NCI-H1694 (cell line): ENCODE measurements around the gene ATP2C2.
"Not testable (repeated sequence)": the region's sequence is repeated elsewhere in the genome, so short reads cannot be mapped to it uniquely, and the experiment has no call there.

ENCODE experiments used
- DNase-seq: peaks from one replicate; lab custom pipeline; 2025; lab: John Stamatoyannopoulos, UW

The ATP2C2 gene

GRCh38 chr16:84366208-84366607, 2.1 kb upstream of the ATP2C2 start:
- DNase-seq = no peak

DNA sequence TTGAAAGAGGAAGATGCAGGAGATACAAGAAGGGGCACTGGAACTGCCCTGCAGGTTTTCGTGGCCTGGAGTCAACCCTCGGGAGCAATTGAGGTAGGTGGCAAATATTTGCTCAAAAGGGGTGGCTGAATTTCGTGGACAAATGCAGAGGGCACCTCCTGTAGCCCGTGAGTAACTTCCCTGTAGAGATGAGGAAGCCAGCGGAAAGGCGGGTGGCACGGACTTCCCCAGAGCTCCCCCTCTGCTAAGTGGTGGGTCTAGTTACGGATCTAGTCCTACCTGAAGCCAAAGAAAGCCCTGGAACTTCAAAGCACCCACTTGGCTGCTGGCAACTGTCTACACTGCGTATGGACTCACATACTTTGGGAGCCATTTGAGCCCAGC, 1.0 kb upstream of the ATP2C2 start:
- no peak for DNase-seq

DNA sequence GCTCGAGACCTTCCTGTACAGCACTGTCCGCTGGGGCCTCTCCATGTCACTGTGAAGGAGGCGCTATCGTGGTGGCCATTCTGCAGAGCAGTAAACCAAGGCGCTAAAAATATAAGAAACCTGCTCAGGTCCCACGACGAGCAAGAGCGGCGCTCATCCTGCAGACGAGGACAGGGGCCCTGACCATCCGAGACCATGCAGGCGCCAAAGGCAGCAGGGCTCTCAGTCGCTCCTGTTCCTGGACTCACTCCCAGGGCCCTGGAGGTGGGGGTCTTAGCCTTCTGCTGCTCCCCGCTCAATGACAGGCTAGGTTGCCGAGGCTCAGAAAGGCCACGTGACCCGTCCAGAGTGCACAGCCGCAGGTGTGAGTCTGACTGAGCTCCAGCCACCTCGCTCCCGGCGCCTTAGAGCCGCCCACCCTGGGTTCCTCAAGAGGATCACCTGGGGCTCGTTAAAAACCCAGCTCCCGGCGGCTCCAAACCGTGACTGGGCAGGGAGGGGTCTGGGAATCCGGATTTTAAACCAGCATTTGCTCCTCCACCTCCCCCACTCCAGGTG, 509 bp upstream of the ATP2C2 start:
- no peak for DNase-seq

GRCh38 chr16:84369105-84369504, 767 bp downstream of the ATP2C2 start:
- no peak for DNase-seq

- no peak for DNase-seq
These were observed 1.7 kb downstream of the ATP2C2 start for GRCh38 chr16:84369938-84370627.

DNA sequence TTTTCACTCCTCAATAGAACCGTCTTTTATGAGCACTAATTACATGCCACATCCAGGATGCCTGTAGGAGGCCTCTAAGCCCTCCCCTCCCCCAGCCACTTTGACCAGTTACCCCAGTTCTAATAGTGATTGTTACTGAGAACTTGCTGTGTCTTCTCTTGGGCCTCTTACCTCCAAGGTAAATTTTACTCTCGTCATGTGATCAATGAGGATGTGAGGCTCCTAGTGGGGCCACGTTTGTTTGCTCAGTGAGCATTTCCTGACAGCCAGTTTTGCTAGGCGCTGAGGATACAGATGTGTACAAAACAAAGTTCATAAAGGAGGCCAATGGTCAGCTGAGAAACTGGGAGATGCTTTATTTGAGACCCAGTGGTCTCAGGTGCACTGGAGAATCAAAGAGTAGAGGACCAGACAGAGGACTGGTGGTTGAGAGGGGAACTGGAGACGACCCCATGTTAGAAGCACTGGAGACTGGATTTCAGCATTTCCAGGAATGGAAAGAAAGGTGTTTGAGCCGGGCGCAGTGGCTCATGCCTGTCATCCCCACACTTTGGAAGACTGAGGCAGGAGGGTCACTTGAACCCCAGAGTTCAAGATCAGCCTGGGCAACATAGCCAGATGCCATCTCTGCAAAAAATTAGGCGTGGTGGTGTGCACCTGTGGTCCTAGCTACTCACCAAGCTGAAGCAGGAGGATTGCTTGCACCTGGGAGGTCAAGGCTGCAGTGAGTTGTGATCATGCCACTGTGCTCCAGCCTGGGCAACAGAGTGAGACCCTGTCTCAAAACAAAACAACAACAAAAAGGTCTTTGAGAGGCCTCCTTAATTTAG, 2.6 kb downstream of the ATP2C2 start:
- no peak for DNase-seq

DNA sequence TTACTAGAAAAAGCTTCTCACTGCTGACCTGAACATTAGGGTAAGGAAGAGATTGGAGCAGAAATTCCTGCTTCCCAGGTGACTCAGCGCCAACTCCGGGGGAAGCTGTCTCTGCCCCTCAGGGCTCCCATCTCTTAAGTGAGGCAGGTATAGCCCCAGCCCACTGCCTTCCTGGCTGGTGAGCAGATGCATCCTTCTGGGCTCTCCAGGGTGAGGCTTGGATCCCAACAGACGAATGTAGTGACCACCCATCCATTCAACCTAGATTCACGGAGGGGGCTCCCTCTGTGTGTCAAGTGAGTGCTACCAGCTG, 3.2 kb downstream of the ATP2C2 start:
- no peak for DNase-seq

DNA sequence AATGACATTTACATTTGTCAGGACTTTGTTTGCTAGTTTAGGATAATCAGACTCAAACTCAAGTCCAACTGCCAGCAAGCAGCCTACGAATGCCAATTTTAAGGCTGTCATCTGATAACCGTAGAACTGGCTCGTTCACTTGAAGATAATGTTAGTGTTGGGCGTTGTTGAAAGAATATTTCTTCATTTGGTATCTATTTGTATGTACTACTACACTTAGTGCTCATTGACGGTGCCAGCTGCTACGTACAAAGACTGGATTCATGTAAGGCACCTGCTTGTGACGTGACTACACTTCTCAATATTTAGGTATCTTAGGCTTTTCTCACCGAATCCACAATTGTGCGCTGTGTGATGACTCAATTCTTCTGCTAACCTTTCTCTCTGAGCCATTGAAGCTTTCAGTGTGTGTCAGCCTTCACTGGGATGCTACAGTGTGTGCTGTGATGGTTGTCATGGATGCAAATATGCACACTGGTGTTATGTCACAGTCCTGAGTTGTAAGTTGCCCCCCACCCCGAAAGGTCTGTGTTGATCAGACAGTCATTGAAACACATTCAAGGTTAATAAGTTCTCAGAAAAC, 5.7 kb downstream of the ATP2C2 start:
- DNase-seq = no peak

- DNase-seq = no peak
These were observed 9.8 kb downstream of the ATP2C2 start for GRCh38 chr16:84378099-84378498.

- no peak for DNase-seq
These were observed 10.2 kb downstream of the ATP2C2 start for GRCh38 chr16:84378567-84378966.

GRCh38 chr16:84379008-84379708, 10.8 kb downstream of the ATP2C2 start:
- DNase-seq = no peak

DNA sequence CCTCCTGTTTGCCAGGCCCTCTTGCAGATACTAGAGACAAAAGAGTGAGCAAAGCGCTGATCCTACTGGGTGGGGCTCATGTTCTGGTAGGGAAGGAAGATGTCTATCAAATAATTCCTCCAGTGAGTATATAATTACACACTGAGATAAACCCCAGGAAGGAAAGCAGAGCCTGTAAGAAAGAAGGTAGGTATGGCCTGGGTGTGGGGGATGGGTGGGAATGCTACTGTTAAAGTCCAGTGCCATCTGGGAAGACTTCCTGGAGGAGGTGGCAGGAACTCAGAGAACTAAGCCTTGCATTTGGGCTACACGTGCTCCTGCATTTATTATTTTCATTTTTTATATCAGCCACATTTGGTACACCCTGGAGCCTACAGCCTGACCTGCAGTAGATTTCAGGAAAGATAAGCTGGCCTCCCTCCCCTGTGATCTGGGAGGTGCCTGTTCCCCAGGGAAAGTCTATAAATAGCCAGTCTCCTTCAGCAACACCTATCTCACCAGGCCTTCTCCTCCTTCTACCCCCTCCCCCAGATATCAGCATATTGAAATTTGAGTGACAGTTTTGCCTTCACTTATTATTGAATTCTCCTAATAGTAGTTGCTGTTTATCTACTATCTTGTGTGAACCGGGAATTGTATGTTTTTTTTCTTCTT, 11.5 kb downstream of the ATP2C2 start:
- DNase-seq = no peak

DNA sequence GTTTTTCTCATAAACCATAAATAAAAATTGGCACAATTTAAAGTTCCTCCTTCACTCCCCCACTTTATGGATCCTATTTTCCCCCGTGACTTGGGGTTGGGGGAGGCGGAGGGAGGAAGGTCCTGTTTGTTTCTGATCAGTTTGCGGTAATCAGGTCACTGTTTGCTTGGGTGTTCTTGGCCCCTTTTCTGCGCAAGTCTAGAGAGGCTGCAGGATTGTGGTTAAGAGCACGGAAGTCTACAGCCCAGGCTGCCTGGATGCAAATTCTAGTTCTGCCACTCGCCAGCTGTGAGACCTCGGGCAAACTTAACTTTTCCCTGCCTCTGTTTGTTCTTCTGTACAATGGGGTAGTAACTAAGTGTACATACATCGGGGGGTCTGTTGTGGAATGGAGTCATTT, 12.1 kb downstream of the ATP2C2 start:
- no peak for DNase-seq

GRCh38 chr16:84382396-84382795, 14.1 kb downstream of the ATP2C2 start:
- DNase-seq = no peak

- DNase-seq = no peak
These were observed 14.8 kb downstream of the ATP2C2 start for GRCh38 chr16:84383106-84383505.

DNA sequence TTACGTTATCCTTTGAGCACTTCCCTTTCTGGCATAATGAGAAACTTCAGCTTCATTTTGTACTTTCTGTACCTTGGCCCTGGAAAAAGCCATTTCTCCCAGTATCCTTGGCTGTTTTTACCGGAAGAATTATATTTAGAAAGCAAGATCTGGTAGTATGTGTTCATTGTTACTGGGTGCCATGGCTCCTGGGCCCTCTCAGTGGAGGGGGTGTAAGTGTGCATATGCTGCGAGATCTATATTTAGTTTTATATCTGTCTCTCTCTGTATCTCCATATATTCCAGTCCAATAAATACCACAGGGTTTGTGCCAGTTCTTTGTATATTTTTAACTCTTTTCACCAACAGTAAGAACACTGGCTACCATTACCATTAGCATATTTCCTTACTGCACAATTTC, 17.7 kb downstream of the ATP2C2 start:
- no peak for DNase-seq

DNA sequence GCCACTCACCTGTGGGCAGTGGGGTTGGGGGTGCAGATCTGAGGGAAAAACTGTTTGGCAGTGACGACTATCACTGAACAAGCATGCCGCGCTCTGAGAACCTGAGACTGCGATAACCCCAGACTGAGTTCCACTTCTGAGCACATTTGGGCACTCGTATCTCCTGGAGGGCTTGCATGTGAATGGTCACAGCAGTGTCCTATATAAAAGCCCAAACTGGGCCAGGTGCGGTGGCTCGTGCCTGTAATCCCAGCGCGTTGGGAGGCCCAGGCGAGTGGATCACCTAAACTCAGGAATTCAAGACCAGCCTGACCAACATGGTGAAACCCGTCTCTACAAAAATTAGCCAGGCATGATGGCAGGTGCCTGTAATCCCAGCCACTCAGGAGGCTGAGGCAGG, 18.7 kb downstream of the ATP2C2 start:
- no peak for DNase-seq

DNA sequence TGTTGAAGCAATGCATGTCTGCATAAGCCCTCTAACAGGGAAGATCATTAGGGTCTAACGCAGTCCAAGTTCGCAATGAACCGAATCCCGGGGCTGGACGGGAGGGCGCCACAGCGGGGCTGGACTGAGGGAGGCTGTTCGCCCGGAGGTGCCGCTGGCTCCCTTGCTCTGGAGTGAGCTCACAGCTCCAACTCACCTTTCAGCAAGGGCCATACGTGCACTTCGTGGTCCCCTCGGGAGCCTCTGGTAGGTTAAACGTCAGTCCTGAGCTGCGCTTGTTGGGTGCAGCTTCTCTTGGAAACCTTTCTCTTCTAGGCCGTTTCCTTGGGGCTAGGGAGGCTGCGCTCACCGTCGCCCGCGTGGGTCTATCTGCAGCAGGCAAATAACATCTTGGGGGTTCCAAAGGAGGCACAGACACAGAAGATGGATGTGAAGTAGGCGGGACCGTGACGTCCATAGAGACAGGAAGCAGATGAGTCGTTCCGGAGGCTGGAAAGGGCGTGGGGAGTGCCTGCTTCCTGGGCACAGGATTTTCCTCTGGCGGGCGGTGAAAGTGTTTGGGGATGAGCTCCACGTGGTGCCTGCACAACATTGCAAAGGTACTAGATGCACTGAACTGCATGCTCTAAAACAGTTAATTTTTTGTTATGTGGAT, 21.9 kb downstream of the ATP2C2 start:
- DNase-seq = no peak

- DNase-seq = no peak
These were observed 23.1 kb downstream of the ATP2C2 start for GRCh38 chr16:84391151-84392030.

GRCh38 chr16:84392031-84392360, 23.7 kb downstream of the ATP2C2 start:
- no peak for DNase-seq

DNA sequence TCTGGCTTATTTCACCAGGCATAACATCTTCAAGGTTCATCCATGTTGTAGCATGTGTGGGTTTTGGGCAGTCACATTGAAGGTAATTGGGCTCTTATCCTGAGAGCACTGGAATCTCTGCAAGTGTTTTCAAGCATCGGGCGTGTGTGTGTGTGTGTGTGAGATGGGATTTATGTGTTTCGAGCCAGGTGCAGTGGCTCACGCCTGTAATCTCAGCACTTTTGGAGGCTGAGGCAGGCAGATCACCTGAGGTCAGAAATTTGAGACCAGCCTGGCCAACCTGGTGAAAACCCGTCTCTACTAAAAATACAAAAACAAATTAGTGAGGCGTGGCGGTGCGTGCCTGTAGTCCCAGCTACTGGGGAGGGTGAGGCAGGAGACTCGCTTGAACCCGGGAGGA, 27.7 kb downstream of the ATP2C2 start:
- DNase-seq = not testable (repeated sequence)
